ENCODE results near the gene FCRL6.

The FCRL6 gene

GRCh38 chr1:159827102-159827490, 24.9 kb downstream of the FCRL6 start:
- no peaks in the 10 kb centered on the region for H3K9me3 ChIP-seq (ENCODE audit: control insufficient read depth, insufficient read depth, low read length)
- peaks cover 5% of the 10 kb centered on the region; the same call in 1 of the 2 replicates for H3K27me3 ChIP-seq (ENCODE audit: control insufficient read depth, low read length)
- TF ChIP-seq CTCF (IDR thresholded peaks at IDR 0.05; ENCODE audit: low read depth, low read length, poor library complexity, severe bottlenecking) (no peak), EZH2phosphoT487 (IDR thresholded peaks at IDR 0.05; ENCODE audit: borderline replicate concordance, low read length) (no peak)
- H3K9me2 ChIP-seq (replicated peaks; ENCODE audit: control insufficient read depth, low read length) = no peaks in the 10 kb centered on the region
- H3F3A ChIP-seq (ENCODE audit: control insufficient read depth, insufficient read depth) = no peaks in the 10 kb centered on the region
- no peaks in the 10 kb centered on the region for H3K36me3 ChIP-seq (ENCODE audit: control insufficient read depth, low read length)
- no peak overlapping the region for H3K27ac ChIP-seq (ENCODE audit: low read depth, low read length)
- no peak overlapping the region for H3K4me3 ChIP-seq (ENCODE audit: low read length)
- H4K20me1 ChIP-seq (ENCODE audit: control insufficient read depth, insufficient read depth, low read depth, low read length) = no peaks in the 10 kb centered on the region
- no peaks in the 10 kb centered on the region for H3K4me1 ChIP-seq (ENCODE audit: control insufficient read depth, low read length)
- H3K79me2 ChIP-seq (ENCODE audit: control insufficient read depth, low read length) = no peaks in the 10 kb centered on the region
- no peak overlapping the region for H3K4me2 ChIP-seq (ENCODE audit: low read length)

- Histone ChIP-seq H3K27ac (ENCODE audit: low read depth, low read length) (no peak overlapping the region), H3K4me1 (ENCODE audit: control insufficient read depth, low read length) (no peaks in the 10 kb centered on the region), H4K20me1 (ENCODE audit: control insufficient read depth, insufficient read depth, low read depth, low read length) (no peaks in the 10 kb centered on the region), H3K9me3 (ENCODE audit: control insufficient read depth, insufficient read depth, low read length) (no peaks in the 10 kb centered on the region), H3K9me2 (replicated peaks; ENCODE audit: control insufficient read depth, low read length) (no peaks in the 10 kb centered on the region), H3K79me2 (ENCODE audit: control insufficient read depth, low read length) (no peaks in the 10 kb centered on the region), H3K4me3 (ENCODE audit: low read length) (no peak overlapping the region), H3K36me3 (ENCODE audit: control insufficient read depth, low read length) (no peaks in the 10 kb centered on the region), H3K27me3 (ENCODE audit: control insufficient read depth, low read length) (peaks cover 5% of the 10 kb centered on the region; the same call in 1 of the 2 replicates), H3F3A (ENCODE audit: control insufficient read depth, insufficient read depth) (no peaks in the 10 kb centered on the region), H3K4me2 (ENCODE audit: low read length) (no peak overlapping the region)
- TF ChIP-seq CTCF (IDR thresholded peaks at IDR 0.05; ENCODE audit: low read depth, low read length, poor library complexity, severe bottlenecking) = no peak
- no peak for TF ChIP-seq EZH2phosphoT487 (IDR thresholded peaks at IDR 0.05; ENCODE audit: borderline replicate concordance, low read length)
These were observed 25.4 kb downstream of the FCRL6 start for GRCh38 chr1:159827549-159827948.

- Histone ChIP-seq H3F3A (ENCODE audit: control insufficient read depth, insufficient read depth) (no peaks in the 10 kb centered on the region), H3K79me2 (ENCODE audit: control insufficient read depth, low read length) (no peaks in the 10 kb centered on the region), H3K27ac (ENCODE audit: low read depth, low read length) (no peak overlapping the region), H3K4me2 (ENCODE audit: low read length) (no peak overlapping the region), H3K9me2 (replicated peaks; ENCODE audit: control insufficient read depth, low read length) (no peaks in the 10 kb centered on the region), H3K36me3 (ENCODE audit: control insufficient read depth, low read length) (no peaks in the 10 kb centered on the region), H3K4me1 (ENCODE audit: control insufficient read depth, low read length) (no peaks in the 10 kb centered on the region), H3K27me3 (ENCODE audit: control insufficient read depth, low read length) (peaks cover 5% of the 10 kb centered on the region; the same call in 1 of the 2 replicates), H4K20me1 (ENCODE audit: control insufficient read depth, insufficient read depth, low read depth, low read length) (no peaks in the 10 kb centered on the region), H3K4me3 (ENCODE audit: low read length) (no peak overlapping the region), H3K9me3 (ENCODE audit: control insufficient read depth, insufficient read depth, low read length) (no peaks in the 10 kb centered on the region)
- TF ChIP-seq EZH2phosphoT487 (IDR thresholded peaks at IDR 0.05; ENCODE audit: borderline replicate concordance, low read length) = no peak
- no peak for TF ChIP-seq CTCF (IDR thresholded peaks at IDR 0.05; ENCODE audit: low read depth, low read length, poor library complexity, severe bottlenecking)
These were observed 26.0 kb downstream of the FCRL6 start for GRCh38 chr1:159828176-159828575.
